Activated CD8-positive, alpha-beta T cell treated with anti-CD3 and anti-CD28 coated beads, Interleukin-2, amount 10 ng/mL, durations not matched to agents 7 days and 5 days (primary cell): ENCODE data around the gene VCPKMT. TPM values are rescaled to one million over a fixed set of nuclear protein-coding genes. Genes with fewer than 3 reads are reported as not detected.

Experiments
- ATAC-seq: fragments of 150-1000 bp; cut with Tn5 transposase; one replicate; pipeline ENCODE4 v1.10.0; 2021; ENCODE audit warnings: moderate library complexity
- CTCF ChIA-PET: fragments of 350-600 bp; sonication (Branson Sonifier 250); formaldehyde crosslinking; loops from one replicate; lab custom pipeline; 2021; ENCODE audit warnings: antibody characterized with exemption; lab: Charles Lee
- POLR2A ChIA-PET: fragments of 350-600 bp; sonication (Branson Sonifier 250); formaldehyde crosslinking; loops from one replicate; lab custom pipeline; 2021; ENCODE audit warnings: antibody characterized with exemption; lab: Charles Lee
- DNase-seq: peaks from one replicate; pipeline ENCODE4 v3.0.0-alpha.2; 2020
- H3K27ac Mint-ChIP-seq: one replicate; pipeline ENCODE4 v1.8.0; 2021; ENCODE audit warnings: mild to moderate bottlenecking, mixed read lengths
- H3K27me3 Mint-ChIP-seq: one replicate; pipeline ENCODE4 v1.8.0; 2021; ENCODE audit warnings: low read depth, mixed read lengths
- H3K36me3 Mint-ChIP-seq: one replicate; pipeline ENCODE4 v1.8.0; 2021; ENCODE audit warnings: low read depth, mixed read lengths
- H3K4me1 Mint-ChIP-seq: one replicate; pipeline ENCODE4 v1.8.0; 2021; ENCODE audit warnings: low read depth, mixed read lengths
- H3K4me3 Mint-ChIP-seq: one replicate; pipeline ENCODE4 v1.8.0; 2021; ENCODE audit warnings: mild to moderate bottlenecking, mixed read lengths
- H3K9me3 Mint-ChIP-seq: one replicate; pipeline ENCODE4 v1.8.0; 2022; ENCODE audit warnings: mixed read lengths; ENCODE audit not compliant: insufficient read depth
- total RNA-seq, 2 experiments: library from RNA; stranded (reverse); gene quantifications; one replicate each; pipeline ENCODE4 v1.2.3, GENCODE V29; 2021

Gene VCPKMT
- total RNA-seq = 10 to 100 TPM; 12.4 to 13.0 TPM

DNA sequence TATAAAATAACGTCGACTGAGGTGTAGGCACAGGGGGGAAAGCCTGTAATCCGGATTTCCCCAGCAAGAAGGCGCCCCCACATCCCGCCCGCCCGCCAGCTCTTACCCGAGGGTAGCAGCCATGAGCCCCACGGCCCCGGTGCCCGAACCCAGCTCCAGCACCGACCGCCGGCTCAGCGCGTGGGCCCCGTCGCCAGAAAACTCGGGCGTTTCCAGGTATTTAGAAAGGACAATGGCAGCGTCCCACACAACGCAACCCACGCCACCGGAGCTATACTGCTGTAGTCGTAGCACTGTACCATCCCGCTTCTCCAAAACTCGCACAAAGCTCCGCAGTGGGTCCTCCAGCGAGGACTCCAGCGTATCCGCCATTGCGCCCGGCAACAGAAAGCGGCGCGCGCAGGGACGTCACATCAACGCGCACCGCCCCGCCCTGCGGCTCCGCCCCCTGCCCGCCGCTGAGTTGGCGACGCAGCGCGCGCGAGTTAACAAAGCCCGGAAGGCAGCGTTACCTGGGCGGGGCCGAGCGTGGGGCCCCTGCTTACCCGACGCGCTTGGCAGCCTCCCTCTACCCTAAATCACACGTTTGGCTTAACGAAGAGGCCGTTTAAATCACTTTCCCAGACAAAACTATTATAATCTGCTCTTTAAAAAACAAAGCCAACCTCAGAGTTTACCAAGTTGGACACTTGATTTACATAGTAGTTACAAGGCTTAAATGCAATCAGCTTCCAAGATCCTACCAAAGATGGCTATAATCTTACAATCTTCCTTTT lies at the start of gene VCPKMT:
VCPKMT (minus strand) TSS at position 392 of the 776 bp plus-strand sequence; CDS start at position 372, 20 bp downstream.
- ATAC-seq = peak; percentile 99
- no peaks in the 10 kb centered on the region for H3K27me3 Mint-ChIP-seq
- ChIA-PET CTCF (interaction anchor here (0.7 to 2.6 kb wide), 9 partner anchors 9 to 480 kb away, joined by 3 to 17 read pairs (median 4); partner anchors contain the start of gene NEMF), POLR2A (interaction anchor here (0.7 to 2.3 kb wide), 19 partner anchors 10 to 412 kb away, joined by 3 to 22 read pairs (median 4); partner anchors contain the start of genes DMAC2L, L2HGDH, NEMF and SOS2)
- H3K4me1 Mint-ChIP-seq = peaks cover 36% of the 10 kb centered on the region
- peak; percentile 96 for DNase-seq
- H3K27ac Mint-ChIP-seq = peak within 1 kb of the TSS; percentile 99
- H3K36me3 Mint-ChIP-seq = peaks cover 42% of the 10 kb centered on the region
- H3K4me3 Mint-ChIP-seq = peak within 1 kb of the TSS; percentile 98
- H3K9me3 Mint-ChIP-seq = no peaks in the 10 kb centered on the region

DNA sequence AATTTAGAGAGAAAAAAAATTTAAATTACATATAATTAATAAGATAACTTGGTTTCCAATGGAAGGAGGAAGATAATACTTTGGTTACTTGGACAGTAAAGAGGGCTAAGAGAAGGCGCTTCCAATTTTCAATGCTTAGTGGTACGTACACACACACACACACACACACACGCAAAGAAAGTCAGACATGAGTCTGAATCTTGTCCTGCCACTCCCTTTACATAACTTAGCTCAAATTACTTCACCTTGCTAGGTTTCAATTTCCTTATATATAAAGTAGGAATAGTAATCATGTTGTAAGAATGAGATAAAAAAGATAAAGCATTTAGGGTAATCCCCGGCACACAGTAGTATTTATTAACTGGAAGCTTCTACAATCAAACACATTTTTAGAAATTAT lies 39.7 kb upstream of the VCPKMT start:
- no peak overlapping the region for H3K4me3 Mint-ChIP-seq
- H3K4me1 Mint-ChIP-seq = no peaks in the 10 kb centered on the region
- no peaks in the 10 kb centered on the region for H3K27me3 Mint-ChIP-seq
- ATAC-seq (no peak), DNase-seq (no peak)
- ChIA-PET POLR2A (no interaction called here), CTCF (interaction anchor here (1.0 kb wide), 1 partner anchor 294 kb away, joined by 3 read pairs; no protein-coding TSS in a partner anchor)
- H3K36me3 Mint-ChIP-seq = peaks cover 11% of the 10 kb centered on the region
- H3K9me3 Mint-ChIP-seq = no peaks in the 10 kb centered on the region
- no peak overlapping the region for H3K27ac Mint-ChIP-seq

DNA sequence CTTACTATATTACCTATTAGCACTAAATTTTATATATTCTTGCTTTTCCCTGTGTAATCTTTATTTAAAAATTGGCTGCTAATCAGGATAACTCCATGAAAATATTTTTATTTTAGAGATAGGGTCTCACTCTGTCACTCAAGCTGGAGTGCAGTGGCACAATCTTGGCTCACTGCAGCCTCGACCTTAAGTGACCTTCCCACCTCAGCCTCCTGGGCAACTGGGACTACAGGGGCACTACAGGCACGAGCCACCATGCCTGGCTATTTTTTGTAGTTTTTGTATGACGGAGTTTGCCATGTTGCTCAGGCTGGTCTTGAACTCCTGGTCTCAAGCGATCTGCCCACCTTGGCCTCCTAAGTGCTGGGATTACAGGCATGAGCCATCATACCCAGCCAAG lies 32.4 kb upstream of the VCPKMT start:
- no peak overlapping the region for H3K27ac Mint-ChIP-seq
- no peaks in the 10 kb centered on the region for H3K4me1 Mint-ChIP-seq
- ChIA-PET CTCF (no interaction called here), POLR2A (no interaction called here)
- H3K9me3 Mint-ChIP-seq = no peaks in the 10 kb centered on the region
- ATAC-seq (no peak), DNase-seq (no peak)
- no peaks in the 10 kb centered on the region for H3K27me3 Mint-ChIP-seq
- H3K4me3 Mint-ChIP-seq = no peak overlapping the region
- H3K36me3 Mint-ChIP-seq = peaks cover 20% of the 10 kb centered on the region

DNA sequence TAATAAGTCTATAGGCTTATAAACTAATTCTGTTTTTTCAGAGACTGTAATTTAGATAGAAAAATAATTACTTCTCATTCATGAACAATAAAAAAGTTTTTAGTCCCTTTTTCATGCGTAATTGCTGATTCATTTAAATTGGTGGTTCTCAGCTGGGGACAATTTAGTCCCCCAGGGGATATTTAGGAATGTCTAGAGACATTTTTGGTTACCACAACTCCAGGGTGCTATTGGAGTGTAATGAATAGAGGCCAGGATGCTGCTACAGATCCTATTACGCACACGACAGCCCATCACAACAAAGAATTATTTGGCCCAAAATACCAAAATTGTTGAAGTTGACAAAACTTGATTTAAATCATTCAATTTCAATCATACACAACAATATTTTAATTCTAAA lies 22.8 kb upstream of the VCPKMT start:
- no peak for DNase-seq
- CTCF ChIA-PET = interaction anchor here (2.3 kb wide), 1 partner anchor 286 kb away, joined by 5 read pairs; the partner anchor contains the start of gene NEMF

DNA sequence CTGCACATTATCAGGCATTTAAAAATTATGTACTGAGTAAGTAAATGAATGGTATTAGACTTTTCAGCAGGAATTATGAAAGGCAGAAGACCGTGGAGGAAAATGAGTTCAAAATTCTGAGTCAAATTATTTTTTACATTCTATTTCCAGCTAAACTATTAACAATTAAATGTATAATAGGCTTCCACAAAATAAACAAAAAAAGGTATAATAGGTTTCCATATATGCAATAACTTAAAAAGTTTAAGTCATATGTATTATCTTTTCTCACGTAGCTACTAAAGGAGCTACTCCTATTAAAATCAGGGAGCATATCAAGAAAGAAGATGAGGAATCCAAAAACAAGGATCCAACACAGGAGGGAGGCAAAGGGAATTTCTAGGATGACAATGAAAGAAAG lies 11.4 kb upstream of the VCPKMT start:
- DNase-seq (no peak), ATAC-seq (no peak)
- no peaks in the 10 kb centered on the region for H3K27me3 Mint-ChIP-seq
- CTCF ChIA-PET = interaction anchor here (1.1 kb wide), 1 partner anchor 193 kb away, joined by 3 read pairs; no protein-coding TSS in a partner anchor
- H3K36me3 Mint-ChIP-seq = peaks cover 36% of the 10 kb centered on the region
- no peak overlapping the region for H3K4me3 Mint-ChIP-seq
- no peak overlapping the region for H3K27ac Mint-ChIP-seq
- no peaks in the 10 kb centered on the region for H3K9me3 Mint-ChIP-seq
- POLR2A ChIA-PET = no interaction called here
- H3K4me1 Mint-ChIP-seq = no peaks in the 10 kb centered on the region

More for the DNA sequence above, 22.8 kb upstream of the VCPKMT start:
- H3K27ac Mint-ChIP-seq = no peak overlapping the region
- no peaks in the 10 kb centered on the region for H3K9me3 Mint-ChIP-seq
- H3K4me3 Mint-ChIP-seq = no peak overlapping the region
- POLR2A ChIA-PET = no interaction called here
- ATAC-seq = no peak
- no peaks in the 10 kb centered on the region for H3K27me3 Mint-ChIP-seq
- H3K4me1 Mint-ChIP-seq = no peaks in the 10 kb centered on the region
- H3K36me3 Mint-ChIP-seq = no peaks in the 10 kb centered on the region

DNA sequence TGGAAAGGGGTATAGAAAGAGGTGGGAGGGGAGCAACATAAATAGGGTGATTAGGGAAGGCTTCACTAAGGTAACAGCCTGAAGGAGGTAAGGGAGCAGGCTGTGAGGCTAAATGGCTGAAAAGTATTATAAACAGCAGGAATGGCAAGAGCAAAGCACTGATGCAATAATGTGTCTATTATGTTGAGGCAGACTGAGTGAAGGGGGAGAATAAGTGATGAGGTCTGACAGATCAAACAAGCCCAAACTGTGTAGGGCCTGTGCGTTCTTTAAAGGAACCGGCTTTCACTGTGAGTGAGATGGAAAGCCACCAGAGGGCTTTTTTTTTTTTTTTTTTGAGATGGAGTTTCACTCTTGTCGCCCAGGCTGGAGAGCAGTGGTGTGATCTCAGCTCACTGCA lies 6.7 kb upstream of the VCPKMT start:
- Mint-ChIP-seq H3K9me3 (no peaks in the 10 kb centered on the region), H3K36me3 (peaks cover 19% of the 10 kb centered on the region), H3K4me1 (no peaks in the 10 kb centered on the region), H3K27ac (no peak overlapping the region), H3K4me3 (no peak overlapping the region), H3K27me3 (no peaks in the 10 kb centered on the region)
- ATAC-seq (no peak), DNase-seq (no peak)
- CTCF ChIA-PET = no interaction called here
- POLR2A ChIA-PET = no interaction called here

DNA sequence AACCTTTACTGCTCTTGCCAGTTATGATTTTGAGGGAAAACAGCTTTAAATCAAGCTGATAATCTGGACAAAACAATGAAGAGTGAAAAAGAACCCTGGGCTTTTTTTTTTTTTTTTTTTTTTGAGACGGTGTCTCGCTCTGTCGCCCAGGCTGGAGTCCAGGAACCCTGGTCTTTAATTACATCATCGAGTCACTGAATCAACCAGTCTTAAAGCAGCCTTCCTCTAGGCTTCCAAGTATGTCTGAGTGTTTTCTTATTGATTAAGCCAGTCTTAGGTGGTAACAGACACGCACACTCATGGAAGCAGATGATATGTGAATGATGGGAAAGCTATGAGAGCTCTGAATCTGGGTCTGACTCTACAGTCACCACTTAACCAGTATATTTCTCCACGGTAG lies 5.9 kb upstream of the VCPKMT start:
- Mint-ChIP-seq H3K9me3 (no peaks in the 10 kb centered on the region), H3K27ac (no peak overlapping the region), H3K4me1 (no peaks in the 10 kb centered on the region), H3K4me3 (no peak overlapping the region), H3K36me3 (peaks cover 24% of the 10 kb centered on the region), H3K27me3 (no peaks in the 10 kb centered on the region)
- no peak for ATAC-seq
- no peak for DNase-seq
- ChIA-PET POLR2A (no interaction called here), CTCF (no interaction called here)

DNA sequence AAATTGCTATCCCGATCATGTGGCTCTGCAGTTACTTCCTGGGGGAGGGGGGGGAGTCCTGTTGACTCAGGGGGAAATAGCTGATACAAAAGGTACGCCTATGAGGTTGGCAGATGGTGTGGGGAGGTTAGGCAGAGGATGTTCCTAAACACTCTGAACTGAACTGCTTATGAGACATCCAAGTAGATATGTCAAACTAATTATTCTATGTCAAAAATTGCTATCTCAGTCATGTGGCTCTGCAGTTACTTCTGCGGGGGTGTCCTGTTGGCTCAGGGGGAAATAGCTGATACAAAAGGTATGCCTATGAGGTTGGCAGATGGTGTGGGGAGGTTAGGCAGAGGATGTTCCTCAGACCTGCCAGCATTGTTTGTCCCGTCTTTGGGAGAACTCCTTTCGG lies 5.1 kb upstream of the VCPKMT start:
- POLR2A ChIA-PET = no interaction called here
- Mint-ChIP-seq H3K4me3 (no peak overlapping the region), H3K4me1 (peaks cover 6% of the 10 kb centered on the region), H3K36me3 (peaks cover 21% of the 10 kb centered on the region), H3K27ac (no peak overlapping the region), H3K9me3 (no peaks in the 10 kb centered on the region), H3K27me3 (no peaks in the 10 kb centered on the region)
- DNase-seq (no peak), ATAC-seq (no peak)
- CTCF ChIA-PET = no interaction called here

DNA sequence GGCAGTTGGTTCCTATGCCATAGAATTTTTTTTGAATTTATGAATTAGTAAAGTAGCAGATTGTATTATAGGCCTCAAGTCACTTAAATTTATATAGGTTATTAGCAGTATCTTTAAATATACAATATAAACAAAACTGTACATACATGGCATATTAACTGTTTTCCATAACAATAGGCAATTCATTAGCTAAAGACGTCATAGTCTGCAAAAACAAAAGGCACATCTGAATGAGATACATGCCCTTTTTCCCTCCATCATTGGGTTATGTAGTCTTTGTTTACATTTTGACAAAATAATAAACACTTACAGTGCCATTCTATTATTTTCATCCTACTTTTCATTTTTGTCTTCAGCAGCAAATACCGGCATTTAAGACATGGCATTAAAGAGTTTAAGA lies 1.1 kb upstream of the VCPKMT start:
- Mint-ChIP-seq H3K36me3 (peaks cover 32% of the 10 kb centered on the region), H3K9me3 (no peaks in the 10 kb centered on the region), H3K27ac (no peak overlapping the region), H3K4me3 (no peak overlapping the region), H3K4me1 (peaks cover 31% of the 10 kb centered on the region), H3K27me3 (no peaks in the 10 kb centered on the region)
- DNase-seq (no peak), ATAC-seq (no peak)
- CTCF ChIA-PET = interaction anchor here (0.7 to 2.6 kb wide), 7 partner anchors 9 to 479 kb away, joined by 3 to 17 read pairs (median 5); partner anchors contain the start of gene NEMF
- POLR2A ChIA-PET = interaction anchor here (0.8 to 2.3 kb wide), 3 partner anchors 9 to 266 kb away, joined by 3 to 15 read pairs (median 4); partner anchors contain the start of gene NEMF

DNA sequence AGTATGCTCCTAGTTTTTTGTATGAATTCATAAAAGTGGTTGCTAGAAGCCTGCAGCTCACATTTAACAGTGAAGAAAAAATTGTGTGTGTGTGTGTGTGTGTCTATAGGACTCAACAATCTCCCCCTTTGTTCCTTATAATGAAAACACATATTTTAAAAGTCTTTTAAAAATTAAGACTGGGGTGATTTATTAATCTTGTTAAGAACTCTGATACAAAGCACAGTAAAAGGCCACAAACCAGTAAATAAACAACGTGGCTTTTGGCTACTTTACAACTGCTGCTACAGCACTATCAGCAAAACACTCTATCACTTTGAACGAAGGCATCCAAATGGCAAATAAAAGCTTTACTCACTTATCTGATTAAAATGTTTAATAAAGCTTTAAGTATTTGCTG lies 594 bp upstream of the VCPKMT start:
- CTCF ChIA-PET = interaction anchor here (0.7 to 2.6 kb wide), 9 partner anchors 10 to 479 kb away, joined by 3 to 17 read pairs (median 4); partner anchors contain the start of gene NEMF
- Mint-ChIP-seq H3K4me1 (peaks cover 32% of the 10 kb centered on the region), H3K9me3 (no peaks in the 10 kb centered on the region), H3K4me3 (peak overlapping the region; percentile 98), H3K36me3 (peaks cover 36% of the 10 kb centered on the region), H3K27me3 (no peaks in the 10 kb centered on the region), H3K27ac (peak overlapping the region; percentile 99)
- POLR2A ChIA-PET = interaction anchor here (1.0 to 2.3 kb wide), 13 partner anchors 16 to 411 kb away, joined by 3 to 22 read pairs (median 4); partner anchors contain the start of genes DMAC2L, L2HGDH, NEMF and SOS2
- ATAC-seq = no peak
- DNase-seq = no peak

DNA sequence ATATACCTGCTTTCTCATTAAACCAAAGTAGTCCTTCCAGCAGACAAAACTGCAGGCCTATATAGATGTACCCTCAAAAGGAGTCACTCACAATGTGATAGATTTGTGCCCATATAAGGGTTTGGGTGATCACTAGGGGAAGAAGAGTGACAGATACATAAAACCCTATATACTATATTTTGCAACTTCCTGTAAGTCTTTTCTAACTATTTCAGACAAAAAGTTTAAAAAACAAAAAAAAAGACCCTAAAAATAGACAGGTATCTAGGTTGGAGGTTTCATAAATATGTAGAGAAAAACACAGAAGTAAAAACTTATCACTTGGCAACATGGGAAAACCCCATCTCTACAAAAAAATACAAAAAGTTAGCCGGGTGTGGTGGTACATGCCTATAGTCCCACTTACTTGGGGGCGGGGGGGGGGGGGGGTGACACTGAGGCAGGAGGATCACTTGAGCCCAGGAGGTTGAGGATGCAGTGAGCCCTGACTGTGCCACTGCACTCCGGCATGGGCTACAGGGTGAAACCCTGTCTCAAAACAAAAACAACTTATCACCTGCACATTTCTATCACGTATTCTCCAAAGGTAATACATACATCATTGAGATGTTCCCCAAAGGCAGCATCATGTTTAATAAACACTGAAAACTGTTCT lies 2.9 kb downstream of the VCPKMT start:
- ChIA-PET POLR2A (interaction anchor here (1.0 kb wide), 1 partner anchor 252 kb away, joined by 5 read pairs; no protein-coding TSS in a partner anchor), CTCF (interaction anchor here (0.7 to 3.7 kb wide), 8 partner anchors 9 to 261 kb away, joined by 3 to 23 read pairs (median 8); partner anchors contain the start of gene NEMF)
- peaks cover 46% of the 10 kb centered on the region for H3K4me1 Mint-ChIP-seq
- ATAC-seq = no peak
- H3K36me3 Mint-ChIP-seq = peaks cover 62% of the 10 kb centered on the region
- H3K27me3 Mint-ChIP-seq = no peaks in the 10 kb centered on the region
- no peak overlapping the region for H3K27ac Mint-ChIP-seq
- no peak for DNase-seq
- H3K9me3 Mint-ChIP-seq = no peaks in the 10 kb centered on the region
- H3K4me3 Mint-ChIP-seq = no peak overlapping the region
